Adrenal gland (tissue), 12 donors: ENCODE data around the gene KCTD20. TPM values are rescaled to one million over a fixed set of nuclear protein-coding genes. Genes with fewer than 3 reads are reported as not detected.

Experiments
- DNase-seq, 7 donors: peaks; one replicate each; pipeline ENCODE4 v3.0.0-alpha.2; 2019 to 2020
- H3K27ac ChIP-seq, 5 donors: fragments of 200-600 bp; sonication (generic) in 4 of 5; 1 replicate in 3 of 5; 2 replicates in 2 of 5; pipeline versions ENCODE4 v1.5.1 to v1.8.0; 2016 to 2020; ENCODE audit warnings: mild to moderate bottlenecking in 1 of 5
- H3K27me3 ChIP-seq: fragments of 200-600 bp; 2 replicates; pipeline ENCODE4 v1.8.0; 2021
- H3K36me3 ChIP-seq, 2 donors: fragments of 200-600 bp; replicated peaks in 1 of 2; 1 replicate in 1 of 2; 2 replicates in 1 of 2; pipeline versions ENCODE4 v1.5.1 to v1.8.0; 2018 to 2022
- H3K4me1 ChIP-seq, 2 donors: fragments of 200-600 bp; replicated peaks in 1 of 2; 1 replicate in 1 of 2; 2 replicates in 1 of 2; pipeline versions ENCODE4 v1.5.1 to v1.8.0; 2018 to 2021
- H3K4me3 ChIP-seq, 4 donors: fragments of 200-600 bp; sonication (generic) in 3 of 4; one replicate each; pipeline ENCODE4 v1.5.1; 2016 to 2018
- H3K9me3 ChIP-seq, 3 donors: fragments of 200-600 bp; sonication (generic) in 1 of 3; replicated peaks in 1 of 3; 1 replicate in 2 of 3; 2 replicates in 1 of 3; pipeline versions ENCODE4 v1.5.1 to v1.8.0; 2016 to 2021
- POLR2A ChIP-seq, 2 donors: fragments of 450-650 bp; IDR thresholded peaks; one replicate each; pipeline ENCODE4 v1.6.1; 2017; ENCODE audit warnings: antibody characterized with exemption in 2 of 2, mild to moderate bottlenecking in 2 of 2, moderate library complexity in 1 of 2
- WGBS, 4 donors: extraction: QIAGEN DNeasy Blood & Tissue Kit in 2 of 4; methylation state at CpG; one replicate each; pipeline versions ENCODE4 v1.1.5 to v1.1.7; 2013 to 2017; 5-methylcytosine and 5-hydroxymethylcytosine counted together
- intact Hi-C, 2 donors: fragments of 100-400 bp; cut with DNase I; formaldehyde crosslinking; loops; one replicate each; pipeline versions ENCODE4 v1.14.1 to v1.15.0; 2022 to 2023
- polyA plus RNA-seq, 3 donors: library from polyadenylated mRNA; stranded (reverse); fragments of 200-250 nt in 2 of 3; fragments of 350-450 nt in 1 of 3; fragmentation: Illumina TruSeq in 1 of 3; extraction: RNeasy Lipid Tissue Mini Kit (QIAGEN cat#74804) in 1 of 3; gene quantifications; one replicate each; pipeline ENCODE4 v1.2.3, GENCODE V29; 2013 to 2014
- total RNA-seq, 9 donors: library from RNA; depleted of rRNA in 4 of 9; stranded (reverse); fragments of >200 nt in 4 of 9; fragments of 120-200 nt in 1 of 9; fragmentation: NEBNext Ultra II Directional in 1 of 9; extraction: Animal tissue kit (Norgen Biotek cat#: 25700) in 1 of 9; gene quantifications; one replicate each; pipeline versions ENCODE4 v1.1.0 to v1.2.4, GENCODE V29; 2013 to 2023
- TF ChIP-seq, protein P1 (sequence below), 6 experiments: fragments of 450-650 bp in 4 of 6; fragments of 200-600 bp in 2 of 6; sonication (generic) in 1 of 6; IDR thresholded peaks; 1 replicate in 5 of 6; 2 replicates in 1 of 6; pipeline versions ENCODE4 v1.5.1 to v1.8.0; 2016 to 2021; ENCODE audit warnings: antibody characterized with exemption in 6 of 6, mild to moderate bottlenecking in 2 of 6, moderate library complexity in 1 of 6
- donor health status: healthy with polysubstance abuse.
- donor health status: Bipolar disorder and iron deficiency.
- donor health status: DM: yes; HTN: yes; CAD: no.
- donor health status: DM: no; HTN: no; CAD: no.
- donor health status: DM: no; HTN: no; CAD: no.
- donor health status: DM: yes; HTN: yes; CAD: no.

KCTD20 gene
- total and polyA plus RNA-seq, 12 donors, result 15.3 to 78.0 (median 54.4) TPM

DNA sequence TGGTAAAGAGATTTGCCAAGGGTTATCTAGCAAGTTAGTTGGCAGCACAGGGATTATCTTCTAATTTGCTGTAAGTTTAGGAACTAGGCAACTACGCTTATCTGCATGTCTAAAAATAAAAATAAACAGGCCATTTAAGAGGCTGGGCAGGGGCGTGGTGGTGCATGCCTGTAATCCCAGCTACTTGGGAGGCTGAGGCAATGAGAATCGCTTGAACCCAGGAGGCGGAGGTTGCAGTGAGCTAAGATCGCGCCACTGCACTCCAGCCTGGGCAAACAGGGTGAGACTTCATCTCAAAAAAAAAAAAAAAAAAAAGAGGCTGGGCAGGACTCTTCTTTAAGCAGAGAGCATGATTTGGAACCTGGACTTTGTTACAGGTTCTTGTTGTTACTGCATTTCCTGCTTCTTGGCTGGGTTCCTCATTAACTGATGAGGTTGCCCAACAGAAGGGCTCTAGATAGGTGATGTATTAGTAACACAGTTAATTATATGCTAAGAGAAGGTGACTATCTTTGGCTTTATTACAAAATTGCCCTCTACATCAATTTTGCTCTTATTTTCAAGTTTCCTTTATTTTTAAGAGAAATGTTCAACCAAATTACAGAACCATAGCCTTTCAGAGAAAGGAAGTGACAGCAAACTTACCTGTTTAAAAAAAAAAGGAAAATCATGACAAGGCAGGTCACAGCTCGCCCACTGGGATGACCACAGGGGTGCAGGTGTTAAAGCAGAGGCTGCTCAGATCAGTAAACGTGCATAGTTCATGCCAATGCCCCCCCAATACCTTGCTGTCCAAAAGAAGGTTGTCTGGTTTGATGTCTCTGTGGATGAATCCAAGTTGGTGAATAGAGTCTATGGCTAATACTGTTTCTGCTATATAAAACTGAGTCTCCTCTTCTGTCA, 72.0 kb downstream of the KCTD20 start:
- no peaks in the 10 kb centered on the region for H3K9me3 ChIP-seq
- peaks cover 0 to 33% of the 10 kb centered on the region in 2 donors for H3K36me3 ChIP-seq
- no peaks in the 10 kb centered on the region for H3K4me1 ChIP-seq

DNA sequence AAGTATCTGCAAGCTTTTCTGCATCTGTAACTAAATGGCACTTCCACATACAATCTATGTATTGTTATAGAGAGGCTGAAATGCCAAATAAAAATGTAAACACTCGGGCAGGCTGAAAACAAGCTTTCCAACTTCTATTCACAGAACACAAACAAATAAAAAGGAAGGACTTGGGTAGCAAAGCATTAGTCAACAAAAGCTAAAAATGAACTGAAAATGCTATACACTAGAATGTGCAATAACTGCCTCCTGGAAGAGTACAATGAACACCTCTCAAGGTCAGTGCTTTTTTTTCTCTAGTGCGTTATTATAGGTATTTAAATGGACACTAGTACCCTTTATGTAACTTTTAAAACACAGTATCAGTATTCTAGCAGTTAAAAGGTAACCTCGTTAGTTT, 73.0 kb downstream of the KCTD20 start:
- Histone ChIP-seq H3K4me1 (no peaks in the 10 kb centered on the region), H3K27ac (no peak overlapping the region), H3K36me3 (peaks cover 0 to 41% of the 10 kb centered on the region in 2 donors), H3K4me3 (no peak overlapping the region), H3K9me3 (no peaks in the 10 kb centered on the region), H3K27me3 (no peaks in the 10 kb centered on the region)
- no peak for DNase-seq
- TF ChIP-seq, protein P1, sequence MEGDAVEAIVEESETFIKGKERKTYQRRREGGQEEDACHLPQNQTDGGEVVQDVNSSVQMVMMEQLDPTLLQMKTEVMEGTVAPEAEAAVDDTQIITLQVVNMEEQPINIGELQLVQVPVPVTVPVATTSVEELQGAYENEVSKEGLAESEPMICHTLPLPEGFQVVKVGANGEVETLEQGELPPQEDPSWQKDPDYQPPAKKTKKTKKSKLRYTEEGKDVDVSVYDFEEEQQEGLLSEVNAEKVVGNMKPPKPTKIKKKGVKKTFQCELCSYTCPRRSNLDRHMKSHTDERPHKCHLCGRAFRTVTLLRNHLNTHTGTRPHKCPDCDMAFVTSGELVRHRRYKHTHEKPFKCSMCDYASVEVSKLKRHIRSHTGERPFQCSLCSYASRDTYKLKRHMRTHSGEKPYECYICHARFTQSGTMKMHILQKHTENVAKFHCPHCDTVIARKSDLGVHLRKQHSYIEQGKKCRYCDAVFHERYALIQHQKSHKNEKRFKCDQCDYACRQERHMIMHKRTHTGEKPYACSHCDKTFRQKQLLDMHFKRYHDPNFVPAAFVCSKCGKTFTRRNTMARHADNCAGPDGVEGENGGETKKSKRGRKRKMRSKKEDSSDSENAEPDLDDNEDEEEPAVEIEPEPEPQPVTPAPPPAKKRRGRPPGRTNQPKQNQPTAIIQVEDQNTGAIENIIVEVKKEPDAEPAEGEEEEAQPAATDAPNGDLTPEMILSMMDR (IDR thresholded peaks at IDR 0.05), result no peak
- no peak for TF ChIP-seq POLR2A (IDR thresholded peaks at IDR 0.05)
- intact Hi-C loops, result no loop called here
- WGBS, 4 donors, result 71 to 92% (median 90%) methylated on average over 3 of the region's 3 CpGs

More for the DNA sequence above, 72.0 kb downstream of the KCTD20 start:
- Histone ChIP-seq H3K4me3 (no peak overlapping the region), H3K27ac (no peak overlapping the region), H3K27me3 (no peaks in the 10 kb centered on the region)
- TF ChIP-seq, protein P1 (IDR thresholded peaks at IDR 0.05), result no peak
- no peak for TF ChIP-seq POLR2A (IDR thresholded peaks at IDR 0.05)
- intact Hi-C loops, result no loop called here
- no peak for DNase-seq
- 94 to 97% (median 97%) methylated on average over 8 of the region's 8 CpGs for WGBS, 4 donors

DNA sequence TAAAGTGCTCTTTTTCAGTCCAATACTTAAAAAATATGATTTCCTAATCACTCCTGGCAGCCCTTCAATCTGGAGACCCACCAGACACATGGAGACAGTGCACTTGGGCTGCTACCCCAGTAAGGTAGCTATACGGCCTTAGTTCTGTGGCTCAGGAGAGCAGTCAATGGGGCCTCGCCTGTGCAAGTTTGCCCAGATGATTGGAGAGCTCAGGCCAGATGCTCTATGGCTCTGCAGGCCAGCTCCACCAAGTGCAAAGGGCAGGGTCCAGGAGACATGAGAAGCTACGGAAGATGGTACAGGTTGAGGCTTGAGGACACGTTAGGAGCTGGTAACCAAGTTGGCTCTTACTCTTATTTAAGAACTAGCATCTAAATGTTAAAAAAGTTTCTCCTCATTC, 73.8 kb downstream of the KCTD20 start:
- no peak for TF ChIP-seq POLR2A (IDR thresholded peaks at IDR 0.05)
- TF ChIP-seq, protein P1 (IDR thresholded peaks at IDR 0.05), result no peak
- intact Hi-C loops, result no loop called here
- WGBS, 4 donors, result 81 to 91% (median 89%) methylated on average over 4 of the region's 4 CpGs
- Histone ChIP-seq H3K4me3 (no peak overlapping the region), H3K27me3 (no peaks in the 10 kb centered on the region), H3K27ac (no peak overlapping the region), H3K4me1 (no peaks in the 10 kb centered on the region), H3K9me3 (no peaks in the 10 kb centered on the region), H3K36me3 (peaks cover 0 to 40% of the 10 kb centered on the region in 2 donors)
- no peak for DNase-seq

DNA sequence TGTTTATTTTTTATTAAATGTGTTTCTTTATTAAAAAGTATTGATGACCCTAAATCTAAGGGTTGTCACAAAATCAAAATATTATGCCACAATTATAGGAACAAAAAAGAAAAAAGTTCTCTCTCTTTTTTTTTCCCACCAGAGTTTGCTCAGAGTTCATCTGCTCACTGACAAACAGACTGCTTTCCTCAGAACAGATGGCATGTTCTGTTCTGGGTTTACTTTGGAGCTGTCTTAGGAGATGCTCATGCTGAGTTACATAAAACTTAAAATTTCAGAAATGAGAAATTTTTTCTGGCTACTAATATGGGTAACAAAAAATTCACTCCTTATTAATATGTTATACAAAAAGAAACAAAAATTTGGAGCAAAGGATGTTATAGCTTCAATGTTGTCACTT, 74.2 kb downstream of the KCTD20 start:
- no peak for TF ChIP-seq POLR2A (IDR thresholded peaks at IDR 0.05)
- TF ChIP-seq, protein P1 (IDR thresholded peaks at IDR 0.05), result no peak
- Histone ChIP-seq H3K4me3 (no peak overlapping the region), H3K27me3 (no peaks in the 10 kb centered on the region), H3K27ac (no peak overlapping the region), H3K36me3 (peaks cover 0 to 37% of the 10 kb centered on the region in 2 donors), H3K4me1 (no peaks in the 10 kb centered on the region), H3K9me3 (no peaks in the 10 kb centered on the region)
- intact Hi-C loops, result no loop called here
- DNase-seq, result no peak
